ENCODE results near the gene LEPR.
"Not testable (repeated sequence)": the region's sequence is repeated elsewhere in the genome, so short reads cannot be mapped to it uniquely, and the experiment has no call there.

The LEPR gene, protein sequence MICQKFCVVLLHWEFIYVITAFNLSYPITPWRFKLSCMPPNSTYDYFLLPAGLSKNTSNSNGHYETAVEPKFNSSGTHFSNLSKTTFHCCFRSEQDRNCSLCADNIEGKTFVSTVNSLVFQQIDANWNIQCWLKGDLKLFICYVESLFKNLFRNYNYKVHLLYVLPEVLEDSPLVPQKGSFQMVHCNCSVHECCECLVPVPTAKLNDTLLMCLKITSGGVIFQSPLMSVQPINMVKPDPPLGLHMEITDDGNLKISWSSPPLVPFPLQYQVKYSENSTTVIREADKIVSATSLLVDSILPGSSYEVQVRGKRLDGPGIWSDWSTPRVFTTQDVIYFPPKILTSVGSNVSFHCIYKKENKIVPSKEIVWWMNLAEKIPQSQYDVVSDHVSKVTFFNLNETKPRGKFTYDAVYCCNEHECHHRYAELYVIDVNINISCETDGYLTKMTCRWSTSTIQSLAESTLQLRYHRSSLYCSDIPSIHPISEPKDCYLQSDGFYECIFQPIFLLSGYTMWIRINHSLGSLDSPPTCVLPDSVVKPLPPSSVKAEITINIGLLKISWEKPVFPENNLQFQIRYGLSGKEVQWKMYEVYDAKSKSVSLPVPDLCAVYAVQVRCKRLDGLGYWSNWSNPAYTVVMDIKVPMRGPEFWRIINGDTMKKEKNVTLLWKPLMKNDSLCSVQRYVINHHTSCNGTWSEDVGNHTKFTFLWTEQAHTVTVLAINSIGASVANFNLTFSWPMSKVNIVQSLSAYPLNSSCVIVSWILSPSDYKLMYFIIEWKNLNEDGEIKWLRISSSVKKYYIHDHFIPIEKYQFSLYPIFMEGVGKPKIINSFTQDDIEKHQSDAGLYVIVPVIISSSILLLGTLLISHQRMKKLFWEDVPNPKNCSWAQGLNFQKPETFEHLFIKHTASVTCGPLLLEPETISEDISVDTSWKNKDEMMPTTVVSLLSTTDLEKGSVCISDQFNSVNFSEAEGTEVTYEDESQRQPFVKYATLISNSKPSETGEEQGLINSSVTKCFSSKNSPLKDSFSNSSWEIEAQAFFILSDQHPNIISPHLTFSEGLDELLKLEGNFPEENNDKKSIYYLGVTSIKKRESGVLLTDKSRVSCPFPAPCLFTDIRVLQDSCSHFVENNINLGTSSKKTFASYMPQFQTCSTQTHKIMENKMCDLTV

GRCh38 chr1:65420590-65421350 is at the start of gene LEPR, which contains the start of gene LEPROT:
Gene LEPR, plus strand, starts transcription at chr1:65420668. Its CDS starts 144,898 bp downstream, at chr1:65565566.
Gene LEPROT, plus strand, starts transcription at chr1:65420668. Its CDS starts 57 bp downstream, at chr1:65420725.
- no peak for DNase-seq (ENCODE audit: low spot score)

GRCh38 chr1:65371544-65371943 is 48.9 kb upstream of the LEPR start:
- no peak for DNase-seq (ENCODE audit: low spot score)

GRCh38 chr1:65372557-65372956 is 47.9 kb upstream of the LEPR start:
- DNase-seq (ENCODE audit: low spot score): no peak

- no peak for DNase-seq (ENCODE audit: low spot score)
These were observed 42.8 kb upstream of the LEPR start for GRCh38 chr1:65377496-65378246.

DNA sequence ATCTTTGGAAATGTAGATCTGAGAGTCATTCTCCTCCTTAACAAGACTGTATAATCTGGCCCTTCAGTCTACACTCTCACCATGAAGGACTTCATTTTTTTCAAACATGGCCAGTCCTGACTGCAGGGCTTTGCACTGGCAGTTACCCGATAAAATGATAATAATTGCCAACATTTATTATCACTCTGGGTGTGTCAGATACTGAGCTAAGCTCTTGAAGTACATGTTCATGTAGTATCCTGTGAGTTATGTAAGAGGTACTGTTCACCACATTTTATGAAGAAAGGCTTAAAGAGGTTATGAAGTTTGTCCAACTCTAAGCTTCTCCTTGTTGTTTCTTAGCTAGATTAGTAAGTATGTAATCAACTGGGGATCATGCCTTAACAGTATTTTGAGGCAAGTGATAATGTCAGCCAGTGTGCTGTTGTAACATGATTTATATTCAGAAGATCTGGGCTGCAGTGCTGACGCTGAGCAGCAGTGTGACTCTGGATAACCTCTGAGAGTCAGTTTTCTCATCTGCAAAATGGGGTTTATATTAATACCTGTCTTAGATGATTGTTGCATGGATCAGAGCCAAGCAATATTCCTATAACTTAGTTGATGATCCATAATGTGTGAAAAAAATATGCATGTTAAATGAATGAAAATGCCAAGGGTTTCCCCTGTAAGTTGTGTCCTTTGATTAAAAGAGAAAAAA is 42.1 kb upstream of the LEPR start:
- DNase-seq (ENCODE audit: low spot score): no peak

GRCh38 chr1:65384426-65384825 is 36.0 kb upstream of the LEPR start:
- not testable (repeated sequence) for DNase-seq (ENCODE audit: low spot score)

DNA sequence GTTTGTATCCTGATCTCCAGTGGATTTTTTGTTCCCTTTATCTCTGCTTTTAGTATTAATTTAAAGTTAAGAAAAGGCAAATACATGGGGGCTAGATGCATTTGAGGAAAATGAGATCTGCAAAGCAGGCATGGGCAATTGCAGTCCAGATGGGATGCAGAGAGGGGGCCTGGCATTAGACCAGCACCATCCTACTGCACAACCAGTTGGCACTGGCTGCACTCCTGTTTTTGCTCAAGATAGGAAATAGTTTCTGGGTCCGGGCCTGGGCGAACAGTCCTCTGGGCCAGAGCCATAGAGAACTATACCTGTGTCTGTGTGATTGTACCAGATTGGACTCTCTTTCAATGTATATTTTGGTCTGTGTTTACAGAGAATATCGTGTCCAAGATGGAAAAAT is 34.0 kb upstream of the LEPR start:
- DNase-seq (ENCODE audit: low spot score): no peak

DNA sequence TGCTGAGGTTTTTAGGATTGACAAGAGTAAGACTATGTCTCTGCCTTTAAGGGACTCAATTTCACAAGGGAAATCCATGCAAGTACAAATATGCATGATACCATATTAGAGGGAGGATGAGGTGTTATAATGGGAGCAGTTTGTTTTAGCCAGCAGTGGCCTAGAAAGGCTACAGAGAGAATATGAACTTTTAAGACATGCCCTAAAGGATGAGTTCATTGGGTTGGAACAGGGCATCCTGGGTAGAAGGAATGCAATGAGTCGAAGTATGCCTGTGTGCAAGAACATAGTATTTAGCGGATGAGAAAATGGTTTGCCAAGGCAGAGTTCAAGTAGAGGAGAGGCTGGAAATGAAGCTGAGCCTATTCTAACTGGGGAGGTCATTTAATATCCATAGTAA is 32.6 kb upstream of the LEPR start:
- no peak for DNase-seq (ENCODE audit: low spot score)

DNA sequence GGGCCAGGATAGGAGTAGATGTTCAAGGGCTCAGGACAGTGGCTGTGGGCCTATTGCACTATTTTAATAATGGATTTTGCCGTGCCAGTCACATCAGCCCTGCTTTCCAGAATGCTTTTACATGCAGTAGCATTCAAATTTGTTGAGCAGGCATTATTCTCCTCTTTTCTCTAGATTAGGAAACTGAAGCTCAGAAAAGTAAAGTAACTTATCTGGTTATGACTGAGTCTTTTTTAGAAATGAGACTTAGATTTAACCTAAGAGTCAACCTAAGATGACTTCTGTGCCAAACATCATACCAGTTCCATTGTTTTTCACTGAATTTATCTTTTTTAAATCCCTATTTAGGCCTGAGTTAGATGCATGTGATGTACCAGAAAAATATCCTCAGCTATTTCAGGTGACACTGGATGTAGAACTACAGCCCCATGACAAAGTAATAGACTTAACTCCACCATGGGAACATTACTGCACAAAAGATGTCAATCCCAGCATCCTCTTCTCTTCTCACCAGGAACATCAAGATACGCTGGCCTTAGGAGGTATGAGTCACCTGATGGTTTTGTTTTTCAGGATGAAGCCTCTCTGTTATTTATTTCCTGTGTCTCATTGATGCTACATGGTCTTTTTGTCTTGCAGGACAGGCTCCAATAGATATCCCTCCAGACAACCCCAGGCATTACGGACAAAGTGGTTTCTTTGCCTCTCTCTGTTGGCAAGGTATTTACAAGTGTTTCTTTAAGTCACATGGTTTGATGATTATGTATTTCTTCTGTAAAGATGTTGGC is 31.4 kb upstream of the LEPR start:
- DNase-seq (ENCODE audit: low spot score): no peak

DNA sequence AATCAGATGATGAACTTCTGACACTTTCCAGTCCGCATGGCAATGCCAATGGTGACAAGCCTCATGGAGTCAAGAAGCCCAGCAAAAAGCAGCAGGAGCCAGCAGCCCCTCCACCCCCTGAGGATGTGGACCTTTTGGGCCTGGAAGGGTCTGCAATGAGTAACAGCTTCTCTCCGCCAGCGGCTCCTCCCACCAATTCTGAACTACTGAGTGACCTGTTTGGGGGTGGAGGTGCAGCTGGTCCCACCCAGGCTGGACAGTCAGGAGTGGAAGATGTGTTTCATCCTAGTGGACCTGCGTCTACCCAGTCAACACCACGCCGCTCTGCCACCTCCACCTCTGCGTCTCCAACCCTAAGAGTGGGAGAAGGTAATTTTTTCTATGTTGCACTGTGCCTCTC is 28.0 kb upstream of the LEPR start:
- DNase-seq (ENCODE audit: low spot score): no peak

DNA sequence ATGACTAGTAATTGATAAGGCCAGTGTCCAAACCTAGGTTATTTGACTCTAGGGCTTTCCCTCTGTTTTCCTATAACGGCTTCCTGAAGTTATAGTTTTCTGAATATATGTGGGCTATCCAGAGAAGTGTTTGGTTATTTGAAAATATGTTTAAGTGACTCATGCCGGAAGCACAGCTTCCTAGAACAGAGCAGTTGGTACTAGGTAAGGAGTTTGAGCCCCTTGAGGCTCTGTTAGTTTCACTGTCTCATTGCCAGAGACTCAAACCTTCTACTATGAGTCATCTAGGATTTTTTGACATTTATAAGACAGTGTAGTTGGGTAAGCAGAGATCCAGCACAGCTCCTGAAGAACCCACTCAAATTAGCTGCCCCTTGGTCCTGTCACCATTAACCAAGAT is 27.1 kb upstream of the LEPR start:
- DNase-seq (ENCODE audit: low spot score): no peak

GRCh38 chr1:65393928-65394327 is 26.5 kb upstream of the LEPR start:
- no peak for DNase-seq (ENCODE audit: low spot score)

DNA sequence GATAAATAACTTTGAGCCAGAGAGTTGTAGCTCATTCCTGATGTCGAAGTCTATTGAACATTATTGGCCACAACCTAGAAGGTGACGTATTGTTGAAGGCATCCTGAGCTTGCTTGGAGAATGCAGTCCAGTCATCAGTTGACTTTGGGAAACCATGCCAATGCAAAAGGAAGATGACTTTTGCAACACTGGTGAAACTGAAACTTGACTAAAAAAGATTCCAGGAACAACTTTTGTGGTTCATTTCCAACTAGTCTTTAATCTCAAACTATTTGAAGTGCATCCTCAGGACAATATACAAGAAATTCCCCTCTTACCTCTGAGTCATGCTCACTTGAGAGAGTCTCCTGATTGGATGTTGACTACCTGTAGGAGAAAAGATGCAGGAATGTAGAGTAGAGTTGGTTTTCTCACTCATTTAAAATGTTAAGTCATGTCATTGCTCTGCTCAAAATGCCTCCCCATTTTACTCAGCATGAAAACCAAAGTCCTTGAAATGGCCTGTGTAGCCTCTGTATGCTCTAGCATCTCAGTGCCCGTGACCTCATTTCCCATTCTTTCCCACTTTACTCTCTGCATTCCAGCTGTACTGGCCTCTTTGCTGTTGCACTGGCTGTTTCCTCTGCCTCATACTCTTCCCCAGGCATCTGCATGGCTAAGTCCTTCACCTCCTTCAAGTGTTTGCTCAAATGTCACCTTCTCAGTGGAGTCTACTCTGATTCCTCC is 24.4 kb upstream of the LEPR start:
- no peak for DNase-seq (ENCODE audit: low spot score)

GRCh38 chr1:65398083-65398482 is 22.4 kb upstream of the LEPR start:
- DNase-seq (ENCODE audit: low spot score): no peak

DNA sequence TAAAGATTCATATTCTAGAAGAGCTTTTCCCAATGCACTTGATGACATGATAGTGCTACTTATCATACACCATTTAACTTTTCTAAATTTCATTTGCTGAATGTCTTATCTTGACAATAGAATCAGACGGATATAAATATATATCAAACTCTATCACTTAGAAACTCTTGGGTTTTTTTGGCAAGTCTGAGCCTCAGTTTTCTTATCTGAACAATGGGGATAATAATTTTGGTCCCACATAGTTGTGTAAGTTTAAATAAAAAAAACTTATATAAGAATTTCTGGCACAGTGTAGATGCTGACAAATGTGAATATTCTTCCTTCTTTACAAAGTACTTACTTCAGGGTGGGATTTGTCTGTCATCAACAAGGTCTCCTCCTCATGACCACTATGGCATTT is 21.5 kb upstream of the LEPR start:
- no peak for DNase-seq (ENCODE audit: low spot score)

GRCh38 chr1:65401612-65402011 is 18.9 kb upstream of the LEPR start:
- no peak for DNase-seq (ENCODE audit: low spot score)

- DNase-seq (ENCODE audit: low spot score): no peak
These were observed 15.5 kb upstream of the LEPR start for GRCh38 chr1:65404941-65405340.

- DNase-seq (ENCODE audit: low spot score): no peak
These were observed 12.6 kb upstream of the LEPR start for GRCh38 chr1:65407877-65408276.

DNA sequence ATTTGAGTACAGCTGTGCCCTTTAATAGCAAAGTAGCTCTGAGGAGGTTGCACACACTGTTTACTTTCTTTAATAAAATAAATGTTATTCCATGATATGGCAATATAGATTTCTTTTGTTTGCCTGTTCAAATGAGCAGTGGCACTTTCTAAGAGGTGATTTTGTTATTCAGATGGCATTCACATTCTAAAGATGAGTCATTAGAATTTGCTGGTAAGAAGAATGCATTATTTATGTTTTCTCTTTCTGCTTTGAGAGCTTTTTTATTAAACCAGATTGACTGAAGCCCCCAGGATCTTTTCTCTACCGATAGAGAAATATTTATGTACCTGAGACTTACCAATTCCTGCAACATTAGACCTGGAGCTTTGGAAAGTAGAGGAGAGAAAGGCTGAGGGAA is 11.2 kb upstream of the LEPR start:
- DNase-seq (ENCODE audit: low spot score): no peak
